GM19023 (cell line): ENCODE data around the gene KCNK1.

Experiments
- ATAC-seq: cut with Tn5 transposase; IDR thresholded peaks from one replicate; pipeline ENCODE4 v1.9.1; 2021; ENCODE audit warnings: mild to moderate bottlenecking, moderate library complexity; ENCODE audit not compliant: unreplicated experiment

KCNK1 gene

GRCh38 chr1:233695901-233696300, 82.0 kb downstream of the KCNK1 start:
- no peak for ATAC-seq

- ATAC-seq, result no peak
Observed at GRCh38 chr1:233700338-233700737, 86.4 kb downstream of the KCNK1 start.

GRCh38 chr1:233704170-233704897, 90.4 kb downstream of the KCNK1 start:
- ATAC-seq, result no peak

- no peak for ATAC-seq
Observed at GRCh38 chr1:233704898-233705723, 91.2 kb downstream of the KCNK1 start.

GRCh38 chr1:233707153-233707879, 93.4 kb downstream of the KCNK1 start:
- ATAC-seq, result no peak

GRCh38 chr1:233707880-233708815, 94.2 kb downstream of the KCNK1 start:
- ATAC-seq, result no peak

- ATAC-seq, result no peak
Observed at GRCh38 chr1:233710031-233710430, 96.1 kb downstream of the KCNK1 start.

- no peak for ATAC-seq
Observed at GRCh38 chr1:233710507-233710906, 96.6 kb downstream of the KCNK1 start.

- no peak for ATAC-seq
Observed at GRCh38 chr1:233714631-233715217, 100.8 kb downstream of the KCNK1 start.

- no peak for ATAC-seq
Observed at GRCh38 chr1:233718057-233718456, 104.2 kb downstream of the KCNK1 start.

GRCh38 chr1:233719655-233720341, 105.9 kb downstream of the KCNK1 start:
- no peak for ATAC-seq

GRCh38 chr1:233721004-233721595, 107.2 kb downstream of the KCNK1 start:
- no peak for ATAC-seq
